Stimulated activated CD8-positive, alpha-beta memory T cell treated with anti-CD3 and anti-CD28 coated beads, Interleukin-4, amount 100 ng/mL, for 48 hours (primary cell): Measurements from ENCODE around the gene CMIP.

Experiments
- DNase-seq: peaks from one replicate; pipeline ENCODE4 v3.0.0-alpha.2; 2020

CMIP gene

DNA sequence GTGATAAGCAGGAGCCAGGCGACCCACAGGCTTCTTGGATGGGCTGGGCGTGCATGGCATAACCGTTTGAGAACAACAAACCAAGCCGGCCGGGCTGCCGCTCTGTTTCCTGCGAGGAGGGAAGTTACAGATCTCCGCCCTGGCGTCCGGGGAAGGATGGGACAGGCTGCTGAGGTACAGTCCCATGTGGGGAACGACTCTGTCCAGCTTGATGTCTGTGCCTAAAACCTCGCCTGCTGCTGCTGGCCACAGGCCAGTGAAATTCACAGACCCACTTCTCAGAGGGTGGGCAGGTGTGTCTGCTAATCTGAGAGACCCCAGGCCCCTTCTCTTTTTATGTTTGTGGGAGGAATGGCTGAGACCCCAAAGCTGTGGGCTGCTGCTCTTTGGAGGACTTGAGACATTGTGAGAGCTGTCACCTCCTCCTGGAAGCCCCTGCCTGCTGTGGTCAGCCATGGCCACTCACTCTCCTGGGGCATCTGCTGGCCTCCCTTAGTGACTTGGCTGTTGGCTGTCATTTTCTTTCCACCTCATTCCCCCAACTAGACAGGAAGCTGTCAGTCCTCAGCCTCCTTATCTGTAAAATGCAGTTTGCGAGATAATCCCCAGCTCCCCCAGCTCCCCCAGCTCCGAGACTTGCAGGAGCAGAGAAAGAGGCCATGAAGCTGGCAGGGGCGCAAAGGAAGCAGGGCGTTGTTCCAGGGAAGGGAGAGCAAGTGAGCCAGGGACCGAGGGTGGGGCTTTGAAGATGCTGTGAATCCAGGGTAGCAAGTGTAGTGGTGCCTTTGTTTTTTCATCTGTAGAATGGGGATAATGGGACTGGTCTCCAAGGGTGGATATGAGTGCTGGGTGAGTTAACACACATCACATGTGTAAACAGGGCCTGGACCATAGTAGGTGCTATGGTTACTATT is 51.0 kb downstream of the CMIP start:
- no peak for DNase-seq

GRCh38 chr16:81496321-81496720 is 51.7 kb downstream of the CMIP start:
- DNase-seq: no peak

GRCh38 chr16:81496742-81497141 is 52.1 kb downstream of the CMIP start:
- no peak for DNase-seq

GRCh38 chr16:81497690-81498089 is 53.1 kb downstream of the CMIP start:
- no peak for DNase-seq

DNA sequence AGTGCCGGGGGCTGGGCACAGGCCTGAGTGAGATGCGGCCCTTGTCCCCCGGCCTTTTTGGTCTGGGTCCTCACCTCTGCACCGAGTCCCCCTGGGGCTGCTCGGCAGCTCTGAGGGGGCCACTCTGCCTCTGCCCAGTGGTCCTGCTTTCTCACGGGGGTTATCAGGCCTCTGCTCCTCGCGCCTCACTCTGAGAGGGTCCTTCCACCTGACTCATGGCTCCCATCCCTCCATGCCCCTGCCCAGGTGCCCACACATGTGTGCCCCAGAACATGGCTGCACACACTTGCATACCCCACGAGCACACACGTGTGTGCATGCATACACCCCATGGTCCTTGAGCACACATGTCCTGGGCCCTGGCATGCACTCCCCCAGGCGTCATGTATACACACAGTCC is 53.7 kb downstream of the CMIP start:
- no peak for DNase-seq

DNA sequence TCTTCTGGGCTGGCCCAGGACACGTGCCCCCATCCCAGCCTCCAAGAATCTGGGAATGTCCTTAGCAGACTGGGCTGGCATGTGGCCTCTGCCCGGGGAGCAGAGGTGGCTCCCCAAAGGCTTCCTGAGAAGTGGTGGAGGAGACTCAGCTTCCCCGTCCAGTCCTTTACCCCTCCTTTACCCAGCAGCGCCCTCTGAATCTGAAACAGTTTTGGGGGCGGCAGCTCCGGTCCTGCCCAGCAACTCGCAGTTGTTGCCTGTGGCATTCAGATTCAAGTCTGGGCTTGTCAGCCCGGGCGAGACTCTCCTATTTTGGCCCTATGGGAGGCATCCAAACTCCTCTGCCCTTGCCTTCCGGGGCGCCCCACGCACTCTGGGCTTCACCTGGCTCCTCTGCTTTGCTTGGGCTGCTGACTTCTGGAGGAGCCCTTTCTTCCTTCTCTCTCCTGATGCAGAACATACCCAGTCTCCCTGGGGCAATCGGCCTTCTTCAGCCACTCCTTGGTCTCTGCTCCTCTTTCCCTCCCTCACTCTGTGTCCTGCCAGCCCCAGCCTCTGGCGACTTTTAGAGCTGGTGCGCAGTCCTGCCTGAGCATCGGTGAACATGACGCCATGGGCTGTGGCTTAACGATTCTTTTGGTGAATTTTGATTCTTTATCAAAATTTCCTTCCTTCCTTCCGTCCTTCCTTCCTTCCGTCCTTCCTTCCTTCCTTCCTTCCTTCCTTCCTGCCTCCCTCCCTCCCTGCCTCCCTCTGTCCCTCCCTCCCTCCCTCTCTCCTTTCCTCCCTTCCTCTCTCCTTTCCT is 55.2 kb downstream of the CMIP start:
- DNase-seq: no peak

DNA sequence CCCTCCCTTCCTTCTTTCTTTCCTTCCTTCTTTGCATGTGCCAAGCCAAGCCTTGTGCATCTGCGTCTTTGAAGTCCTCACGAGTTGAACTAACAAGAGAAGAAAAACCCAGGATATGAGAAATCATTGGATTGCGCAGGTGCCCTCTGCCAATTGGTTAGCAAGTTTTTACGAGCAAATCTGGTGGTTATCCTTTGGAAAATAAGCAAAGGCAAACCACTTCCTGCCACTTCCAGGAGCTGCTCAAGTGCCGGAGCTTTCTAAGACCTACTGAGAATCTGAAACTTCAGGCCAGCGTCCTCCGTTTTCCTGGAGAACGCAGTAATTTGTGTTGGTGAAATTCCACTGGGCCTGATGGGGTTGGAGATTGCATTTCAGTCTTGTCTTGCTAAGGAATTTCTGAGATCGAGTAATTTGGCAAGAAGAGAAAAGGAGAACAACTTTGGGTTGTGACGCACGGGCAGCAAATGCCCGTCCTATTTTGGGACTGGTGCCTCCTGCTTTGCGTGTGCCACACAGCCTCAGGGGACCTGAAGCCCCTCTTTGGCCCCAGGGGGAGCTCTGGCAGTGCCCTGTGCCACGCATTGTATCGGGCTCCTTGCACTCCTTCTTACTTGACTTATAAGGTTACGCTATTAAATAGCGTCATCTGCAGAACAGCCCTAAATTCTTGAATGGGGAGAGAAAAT is 56.4 kb downstream of the CMIP start:
- DNase-seq: no peak

DNA sequence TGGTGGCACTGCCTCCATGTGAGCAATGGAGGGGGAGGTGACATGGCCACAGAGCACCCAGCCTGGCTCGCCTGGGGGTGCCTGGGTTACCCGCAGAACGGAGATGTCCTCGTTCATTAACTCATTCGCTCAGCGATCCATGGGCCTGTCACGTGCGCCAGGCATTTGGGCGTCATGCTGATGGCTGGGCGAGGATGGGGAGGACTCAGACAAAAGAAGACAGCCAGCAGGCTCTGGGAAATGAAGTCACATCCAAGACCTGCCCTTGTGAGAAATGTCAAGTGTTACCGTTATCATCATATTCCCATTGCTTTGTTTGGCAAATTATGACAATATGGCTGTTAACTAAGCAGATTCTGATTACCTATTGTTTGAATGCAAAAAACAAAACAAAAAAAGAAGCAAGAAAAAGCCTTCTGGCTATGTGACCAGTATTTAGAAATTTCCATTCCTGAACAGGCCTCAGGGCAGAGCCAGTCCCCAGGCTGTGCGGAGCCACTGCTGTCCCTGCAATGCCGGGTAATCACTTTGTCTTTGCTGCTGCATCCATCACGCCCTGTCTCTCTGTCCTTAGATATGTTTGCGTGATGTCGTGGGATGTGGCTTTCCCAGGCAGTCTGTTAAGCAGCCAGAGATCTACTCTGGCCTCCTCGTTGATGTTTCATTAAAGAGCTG is 57.9 kb downstream of the CMIP start:
- DNase-seq: no peak

DNA sequence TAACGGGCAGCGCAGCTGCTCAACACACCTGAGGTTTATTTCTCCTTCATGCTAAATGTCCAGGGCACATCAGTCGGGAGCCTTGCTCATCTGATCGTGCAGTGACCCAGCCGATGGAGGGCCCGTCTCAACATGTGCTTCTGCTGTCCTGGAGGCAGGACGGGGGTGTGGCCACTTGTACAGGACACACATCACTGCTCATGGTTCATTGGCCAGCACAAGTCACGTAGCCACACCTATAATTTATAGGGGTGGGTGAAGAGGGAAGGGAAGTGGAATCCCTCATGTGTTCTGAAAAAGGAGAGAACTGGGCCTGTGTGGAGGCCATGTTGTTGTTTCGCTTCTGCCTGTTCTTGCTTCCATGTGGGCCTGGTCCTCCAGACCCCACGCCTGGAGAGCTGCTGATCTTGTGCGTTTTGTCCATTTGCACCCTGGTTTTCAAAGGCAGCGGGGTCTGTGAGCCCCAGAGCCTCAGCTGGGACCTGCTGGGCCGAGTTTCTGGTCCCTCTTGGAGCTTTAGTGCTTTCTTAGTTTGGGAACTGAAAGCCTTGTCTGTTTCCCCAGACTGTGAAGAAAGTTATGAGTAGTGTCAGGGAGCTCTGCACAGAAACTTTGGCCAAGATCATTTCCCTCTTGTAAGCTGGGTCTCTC is 60.5 kb downstream of the CMIP start:
- no peak for DNase-seq

GRCh38 chr16:81509404-81509803 is 64.8 kb downstream of the CMIP start:
- no peak for DNase-seq

- DNase-seq: no peak
Observed at GRCh38 chr16:81510016-81510415, 65.4 kb downstream of the CMIP start.

GRCh38 chr16:81511371-81511770 is 66.8 kb downstream of the CMIP start:
- DNase-seq: no peak

DNA sequence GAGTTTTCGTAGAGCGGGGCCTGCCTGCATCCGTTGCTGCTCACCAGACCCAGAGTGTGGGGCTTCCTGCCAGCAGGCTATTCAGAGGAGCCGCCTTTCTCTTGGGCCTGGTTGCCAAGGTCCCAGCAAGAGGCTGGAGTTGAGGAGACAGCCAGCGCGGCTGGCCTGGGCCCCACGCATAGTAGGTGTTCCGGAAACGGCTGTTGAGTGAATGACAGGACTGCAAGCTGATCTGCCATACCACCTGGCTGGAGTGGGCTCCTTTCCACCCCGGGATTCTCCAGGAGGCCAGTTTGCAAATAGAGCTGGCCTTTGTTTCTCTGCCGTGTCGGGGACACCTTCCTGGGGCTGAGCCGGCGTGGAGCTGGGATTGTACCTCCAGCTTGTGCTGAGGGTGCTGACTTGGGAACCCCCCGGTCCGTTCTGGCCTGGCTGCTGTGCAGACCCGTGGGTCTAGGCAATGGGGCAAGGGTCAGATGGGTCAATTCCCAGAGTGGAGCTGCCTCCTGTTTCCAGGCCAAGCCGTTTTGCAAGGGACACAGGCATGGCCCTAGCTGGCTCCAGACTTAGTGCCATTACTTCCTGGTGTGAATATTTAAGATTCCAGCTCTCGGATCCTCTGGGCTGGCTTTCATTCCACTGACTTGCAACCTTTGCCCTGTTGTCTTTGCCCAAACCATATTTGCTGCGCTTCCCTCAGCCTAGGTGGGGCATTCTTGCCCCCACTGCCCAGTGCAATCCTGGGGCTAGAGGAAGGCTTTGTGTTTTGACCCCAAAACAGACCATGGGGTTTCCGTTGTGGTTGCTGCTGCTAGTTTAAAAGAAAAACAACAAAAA is 68.8 kb downstream of the CMIP start:
- no peak for DNase-seq

DNA sequence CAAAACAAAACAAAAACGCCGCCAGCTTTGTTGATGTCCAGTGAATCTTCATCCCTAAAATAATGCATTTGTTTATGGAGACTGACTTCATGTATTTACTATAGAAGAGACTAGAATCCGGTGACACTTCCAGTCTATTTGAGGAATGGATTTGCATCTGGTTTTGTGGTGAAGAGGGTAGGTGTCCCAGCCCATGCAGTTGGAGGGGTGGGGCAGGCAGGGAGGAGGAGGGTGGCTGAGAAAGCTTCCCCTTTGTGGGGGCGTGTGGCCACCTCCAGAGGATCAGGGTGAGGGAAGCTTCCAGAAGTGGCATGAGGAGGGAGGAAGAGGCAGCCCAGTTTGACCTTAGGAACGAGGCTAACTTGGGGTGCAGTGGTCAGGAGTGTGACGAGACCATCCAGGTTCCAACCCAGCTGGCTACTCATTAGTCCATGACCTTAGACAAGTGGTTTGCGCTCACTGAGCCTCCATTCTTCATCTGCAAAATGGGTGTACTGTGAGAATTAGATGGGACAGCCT is 69.5 kb downstream of the CMIP start:
- no peak for DNase-seq

DNA sequence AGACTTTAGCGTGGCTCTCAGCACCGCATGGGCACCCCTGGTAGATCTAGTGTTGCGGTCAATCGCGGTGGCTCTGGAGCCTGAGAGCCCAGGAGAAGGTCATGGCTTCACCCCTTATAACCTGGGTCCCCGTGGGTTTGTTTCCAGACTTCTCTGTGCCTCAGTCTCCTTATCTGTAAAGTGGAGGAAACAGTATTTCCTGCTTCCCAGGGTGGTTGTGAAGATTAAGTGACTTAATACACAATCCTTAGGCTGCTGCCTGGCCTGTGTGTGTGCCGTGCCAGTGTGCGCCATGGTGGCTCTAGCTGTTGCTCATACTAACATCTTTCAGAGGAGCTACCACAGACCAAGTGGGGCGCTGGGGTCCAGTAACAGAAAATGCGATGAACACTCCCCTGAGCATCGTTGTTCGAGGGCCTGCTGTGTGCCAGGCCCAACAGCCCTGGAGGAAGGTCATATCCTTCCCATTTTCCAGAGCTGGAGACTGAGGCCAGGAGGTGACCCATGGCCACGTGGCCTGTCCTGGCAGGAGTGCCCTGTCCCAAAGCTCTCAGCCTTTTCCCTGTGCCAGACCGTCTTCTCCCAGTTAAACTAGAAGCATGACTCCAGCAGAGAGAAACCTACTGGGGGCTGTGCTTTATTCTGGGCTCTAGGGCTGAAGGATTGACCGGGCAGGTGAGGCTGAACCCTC is 70.1 kb downstream of the CMIP start:
- no peak for DNase-seq

- DNase-seq: no peak
Observed at GRCh38 chr16:81515281-81515680, 70.7 kb downstream of the CMIP start.

GRCh38 chr16:81515721-81516120 is 71.1 kb downstream of the CMIP start:
- no peak for DNase-seq

DNA sequence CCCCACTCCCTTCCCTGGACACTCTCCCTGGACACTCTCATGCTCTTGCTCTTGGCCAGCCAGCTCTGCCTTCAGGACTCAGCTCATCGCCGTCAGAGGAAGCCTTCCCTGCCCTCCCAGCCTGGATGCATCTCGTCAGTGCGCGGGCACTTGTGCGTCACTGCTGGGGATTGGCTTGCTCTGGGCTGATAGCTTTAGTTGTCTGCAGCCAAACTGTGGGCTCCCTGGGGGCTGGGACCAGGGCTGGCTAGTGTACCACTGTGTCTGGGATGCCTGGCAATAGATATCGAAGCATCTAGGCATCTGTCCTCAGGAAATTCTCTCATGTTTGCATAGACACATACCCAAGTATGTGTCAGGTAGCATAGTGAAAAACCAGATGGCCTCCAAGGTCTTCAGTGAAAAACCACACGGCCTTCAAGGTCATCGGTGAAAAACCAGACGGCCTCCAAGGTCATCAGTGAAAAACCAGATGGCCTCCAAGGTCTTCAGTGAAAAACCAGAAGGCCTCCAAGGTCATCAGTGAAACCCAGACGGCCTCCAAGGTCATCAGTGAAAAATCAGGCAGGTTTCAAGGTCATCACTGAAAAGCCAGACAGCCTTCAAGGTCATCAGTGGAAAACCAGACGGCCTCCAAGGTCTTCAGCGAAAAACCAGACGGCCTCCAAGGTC is 72.0 kb downstream of the CMIP start:
- DNase-seq: no peak

GRCh38 chr16:81517150-81517499 is 72.5 kb downstream of the CMIP start:
- no peak for DNase-seq
